Sigmoid colon (tissue), 7 donors: ENCODE data around the gene BAHD1. TPM values are rescaled to one million over a fixed set of nuclear protein-coding genes. Genes with fewer than 3 reads are reported as not detected.

ENCODE experiments used
- DNase-seq: peaks from one replicate; pipeline ENCODE4 v3.0.0-alpha.2; 2019
- H3K27ac ChIP-seq, 4 donors: fragments of 200-600 bp; sonication (generic); one replicate each; pipeline ENCODE4 v1.5.1; 2016 to 2019; ENCODE audit warnings: mild to moderate bottlenecking in 1 of 4
- H3K27me3 ChIP-seq, 3 donors: fragments of 200-600 bp; sonication (generic); one replicate each; pipeline ENCODE4 v1.5.1; 2019; ENCODE audit warnings: mild to moderate bottlenecking in 1 of 3
- H3K36me3 ChIP-seq, 4 donors: fragments of 200-600 bp; sonication (generic); one replicate each; pipeline ENCODE4 v1.5.1; 2016 to 2019
- H3K4me1 ChIP-seq, 4 donors: fragments of 200-600 bp; sonication (generic); one replicate each; pipeline ENCODE4 v1.5.1; 2017 to 2019
- H3K4me3 ChIP-seq, 4 donors: fragments of 200-600 bp; sonication (generic); one replicate each; pipeline ENCODE4 v1.5.1; 2017 to 2019; ENCODE audit warnings: mild to moderate bottlenecking in 2 of 4, moderate library complexity in 1 of 4
- H3K9me3 ChIP-seq, 4 donors: fragments of 200-600 bp in 3 of 4; sonication (generic) in 3 of 4; one replicate each; pipeline versions ENCODE4 v1.5.1 to v1.6.1; 2013 to 2019
- EP300 ChIP-seq, 4 donors: sonication (generic); formaldehyde crosslinking; IDR thresholded peaks; one replicate each; pipeline ENCODE4 v1.6.1; 2017; ENCODE audit warnings: antibody characterized with exemption in 4 of 4
- POLR2A ChIP-seq, 2 donors: fragments of 450-650 bp; IDR thresholded peaks; one replicate each; pipeline ENCODE4 v1.6.1; 2016; ENCODE audit warnings: antibody characterized with exemption in 2 of 2, mild to moderate bottlenecking in 2 of 2, moderate library complexity in 2 of 2
- POLR2AphosphoS5 ChIP-seq, 4 donors: sonication (generic); formaldehyde crosslinking; IDR thresholded peaks; one replicate each; pipeline ENCODE4 v1.6.1; 2017; ENCODE audit warnings: antibody characterized with exemption in 4 of 4
- WGBS, 2 donors: extraction: QIAGEN DNeasy Blood & Tissue Kit; methylation state at CpG; one replicate each; pipeline ENCODE4 v1.1.7; 2013; 5-methylcytosine and 5-hydroxymethylcytosine counted together
- intact Hi-C: fragments of 100-400 bp; cut with DNase I; formaldehyde crosslinking; loops from one replicate; pipeline ENCODE4 v1.15.1; 2023
- polyA plus RNA-seq, 3 donors: library from polyadenylated mRNA; stranded (reverse); fragments of 200-250 nt; gene quantifications; one replicate each; pipeline ENCODE4 v1.2.3, GENCODE V29; 2013
- total RNA-seq, 4 donors: library from RNA; depleted of rRNA; stranded (reverse); fragments of >200 nt; gene quantifications; one replicate each; pipeline ENCODE4 v1.1.0, GENCODE V29; 2016
- TF ChIP-seq, protein P1 (sequence below), 4 experiments: fragments of 450-650 bp in 3 of 4; fragments of 200-600 bp in 1 of 4; IDR thresholded peaks; one replicate each; pipeline ENCODE4 v1.5.1; 2016 to 2019; ENCODE audit warnings: antibody characterized with exemption in 4 of 4, mild to moderate bottlenecking in 3 of 4, moderate library complexity in 2 of 4
- donor health status: healthy with polysubstance abuse.
- donor health status: Bipolar disorder and iron deficiency.
- donor health status: healthy.

Gene BAHD1
- total and polyA plus RNA-seq, 7 donors: 7.7 to 20.2 (median 9.6) TPM

DNA sequence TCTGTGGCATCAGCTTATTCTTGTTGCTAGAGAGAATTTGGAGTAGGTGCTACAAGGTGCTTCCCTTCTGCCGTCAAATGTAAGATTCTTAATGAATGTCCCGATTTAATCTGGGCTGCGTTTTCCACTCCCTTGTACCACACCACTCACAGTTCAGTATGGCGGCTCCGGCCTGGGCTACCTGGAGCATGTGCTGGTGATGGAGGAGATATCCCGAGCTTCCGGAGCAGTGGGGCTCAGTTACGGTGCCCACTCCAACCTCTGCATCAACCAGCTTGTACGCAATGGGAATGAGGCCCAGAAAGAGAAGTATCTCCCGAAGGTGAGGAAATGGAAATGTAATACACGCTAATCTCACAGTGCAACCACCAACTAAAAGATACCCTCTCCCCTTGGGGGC lies 30.3 kb upstream of the BAHD1 start:
- no peak for DNase-seq
- Histone ChIP-seq H3K36me3 (peaks cover 15 to 76% (median 27%) of the 10 kb centered on the region in 4 donors), H3K9me3 (no peaks in the 10 kb centered on the region), H3K27me3 (no peaks in the 10 kb centered on the region), H3K4me1 (peaks cover 0 to 22% (median 15%) of the 10 kb centered on the region in 4 donors), H3K4me3 (no peak overlapping the region), H3K27ac (no peak overlapping the region)
- TF ChIP-seq POLR2A (IDR thresholded peaks at IDR 0.05): no peak
- WGBS, 2 donors: 97 to 98% methylated on average over 11 of the region's 11 CpGs
- intact Hi-C loops: no loop called here

DNA sequence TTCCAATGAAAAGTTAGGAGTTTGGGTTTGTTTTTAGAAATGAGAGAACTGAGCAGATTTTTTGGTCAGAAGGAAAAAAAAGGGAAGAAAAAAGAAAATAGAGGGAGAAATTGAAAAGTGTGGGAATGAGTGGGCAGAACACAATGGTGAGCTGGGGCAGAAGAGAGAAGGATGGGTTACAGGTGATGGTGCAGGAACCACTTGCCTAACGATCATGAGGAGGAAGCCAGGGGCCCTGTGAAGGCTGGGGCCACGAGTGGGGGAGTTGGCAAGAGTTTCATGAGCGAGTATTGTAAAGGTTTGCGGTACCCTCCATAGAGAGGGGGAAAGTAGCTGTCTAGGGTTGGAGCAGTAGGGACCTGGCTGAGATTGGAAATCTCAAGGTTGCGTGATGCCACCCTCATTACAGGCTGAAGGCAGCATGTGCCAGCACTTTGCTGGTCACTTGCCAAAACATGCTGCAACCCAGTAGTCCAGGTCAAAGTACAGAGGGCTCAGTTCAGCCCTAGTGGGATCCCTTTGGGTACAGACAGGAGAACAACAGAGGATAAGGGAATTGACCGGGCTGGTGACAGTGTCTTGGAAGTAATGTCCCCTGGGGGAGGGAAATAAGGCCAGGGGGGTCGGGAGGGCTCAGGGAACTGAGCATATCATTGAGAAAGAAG lies 28.5 kb upstream of the BAHD1 start:
- no peaks in the 10 kb centered on the region for H3K27me3 ChIP-seq
- no peaks in the 10 kb centered on the region for H3K9me3 ChIP-seq
- TF ChIP-seq POLR2A (IDR thresholded peaks at IDR 0.05): no peak
- no peak for TF ChIP-seq POLR2AphosphoS5 (IDR thresholded peaks at IDR 0.05)
- no peak for TF ChIP-seq EP300 (IDR thresholded peaks at IDR 0.05)
- TF ChIP-seq, protein P1, sequence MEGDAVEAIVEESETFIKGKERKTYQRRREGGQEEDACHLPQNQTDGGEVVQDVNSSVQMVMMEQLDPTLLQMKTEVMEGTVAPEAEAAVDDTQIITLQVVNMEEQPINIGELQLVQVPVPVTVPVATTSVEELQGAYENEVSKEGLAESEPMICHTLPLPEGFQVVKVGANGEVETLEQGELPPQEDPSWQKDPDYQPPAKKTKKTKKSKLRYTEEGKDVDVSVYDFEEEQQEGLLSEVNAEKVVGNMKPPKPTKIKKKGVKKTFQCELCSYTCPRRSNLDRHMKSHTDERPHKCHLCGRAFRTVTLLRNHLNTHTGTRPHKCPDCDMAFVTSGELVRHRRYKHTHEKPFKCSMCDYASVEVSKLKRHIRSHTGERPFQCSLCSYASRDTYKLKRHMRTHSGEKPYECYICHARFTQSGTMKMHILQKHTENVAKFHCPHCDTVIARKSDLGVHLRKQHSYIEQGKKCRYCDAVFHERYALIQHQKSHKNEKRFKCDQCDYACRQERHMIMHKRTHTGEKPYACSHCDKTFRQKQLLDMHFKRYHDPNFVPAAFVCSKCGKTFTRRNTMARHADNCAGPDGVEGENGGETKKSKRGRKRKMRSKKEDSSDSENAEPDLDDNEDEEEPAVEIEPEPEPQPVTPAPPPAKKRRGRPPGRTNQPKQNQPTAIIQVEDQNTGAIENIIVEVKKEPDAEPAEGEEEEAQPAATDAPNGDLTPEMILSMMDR (IDR thresholded peaks at IDR 0.05): no peak
- WGBS, 2 donors: 20 to 73% methylated on average over 7 of the region's 7 CpGs
- H3K27ac ChIP-seq: no peak overlapping the region
- peaks cover 15 to 91% (median 37%) of the 10 kb centered on the region in 4 donors for H3K36me3 ChIP-seq
- H3K4me1 ChIP-seq: peaks cover 0 to 9% (median 2%) of the 10 kb centered on the region in 4 donors
- intact Hi-C loops: no loop called here
- H3K4me3 ChIP-seq: no peak overlapping the region
- no peak for DNase-seq

DNA sequence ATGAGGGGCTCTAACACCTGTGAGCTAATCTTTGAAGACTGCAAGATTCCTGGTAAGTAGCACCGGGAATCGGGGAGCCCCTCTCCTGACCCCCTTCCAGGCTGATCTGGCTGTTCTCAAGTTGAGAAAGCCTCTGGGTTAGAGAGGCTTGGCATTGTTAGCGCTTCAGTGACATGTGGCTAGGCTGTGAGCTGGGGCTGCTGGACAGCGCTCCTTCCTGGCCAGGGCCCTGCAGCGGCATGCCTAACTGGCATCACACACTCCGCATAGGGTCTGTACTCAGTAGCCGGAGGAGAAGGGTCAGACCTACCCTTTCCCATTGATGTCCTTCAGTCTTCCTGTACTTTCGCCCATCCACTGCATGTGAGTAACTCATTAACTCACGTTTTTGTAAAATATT lies 27.7 kb upstream of the BAHD1 start:
- peaks cover 0 to 1% (median 0%) of the 10 kb centered on the region in 4 donors for H3K4me1 ChIP-seq
- 94 to 96% methylated on average over 9 of the region's 9 CpGs for WGBS, 2 donors
- TF ChIP-seq POLR2AphosphoS5 (IDR thresholded peaks at IDR 0.05): no peak
- TF ChIP-seq EP300 (IDR thresholded peaks at IDR 0.05): no peak
- TF ChIP-seq POLR2A (IDR thresholded peaks at IDR 0.05): no peak
- TF ChIP-seq, protein P1 (IDR thresholded peaks at IDR 0.05): no peak
- no peak overlapping the region for H3K27ac ChIP-seq
- no peaks in the 10 kb centered on the region for H3K27me3 ChIP-seq
- DNase-seq: no peak
- peaks cover 15 to 94% (median 39%) of the 10 kb centered on the region in 4 donors for H3K36me3 ChIP-seq
- intact Hi-C loops: no loop called here
- H3K9me3 ChIP-seq: no peaks in the 10 kb centered on the region
- H3K4me3 ChIP-seq: no peak overlapping the region

DNA sequence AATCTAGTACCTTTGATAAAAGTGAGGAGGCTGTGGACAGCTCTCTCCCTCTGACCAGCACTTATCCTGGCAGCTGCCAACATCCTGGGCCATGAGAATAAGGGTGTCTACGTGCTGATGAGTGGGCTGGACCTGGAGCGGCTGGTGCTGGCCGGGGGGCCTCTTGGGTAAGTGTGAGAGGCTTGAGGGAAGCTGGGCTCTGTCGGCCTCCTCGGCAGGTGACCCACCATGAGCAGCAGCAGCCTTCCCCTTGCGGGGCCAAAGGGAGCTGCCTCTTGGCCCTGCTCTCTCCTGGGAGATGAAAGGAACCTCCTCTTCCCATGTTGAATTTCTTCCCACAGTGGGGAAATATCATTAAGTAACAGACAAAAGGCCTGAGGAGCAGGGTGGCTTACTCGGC lies 25.9 kb upstream of the BAHD1 start:
- Histone ChIP-seq H3K4me1 (no peaks in the 10 kb centered on the region), H3K4me3 (no peak overlapping the region), H3K36me3 (peaks cover 15 to 85% (median 42%) of the 10 kb centered on the region in 4 donors), H3K27me3 (no peaks in the 10 kb centered on the region), H3K9me3 (no peaks in the 10 kb centered on the region), H3K27ac (no peak overlapping the region)
- no peak for DNase-seq
- WGBS, 2 donors: 92% methylated on average over 7 of the region's 7 CpGs
- TF ChIP-seq POLR2A (IDR thresholded peaks at IDR 0.05) (no peak), POLR2AphosphoS5 (IDR thresholded peaks at IDR 0.05) (no peak), EP300 (IDR thresholded peaks at IDR 0.05) (no peak)
- TF ChIP-seq, protein P1 (IDR thresholded peaks at IDR 0.05): no peak
- intact Hi-C loops: no loop called here

DNA sequence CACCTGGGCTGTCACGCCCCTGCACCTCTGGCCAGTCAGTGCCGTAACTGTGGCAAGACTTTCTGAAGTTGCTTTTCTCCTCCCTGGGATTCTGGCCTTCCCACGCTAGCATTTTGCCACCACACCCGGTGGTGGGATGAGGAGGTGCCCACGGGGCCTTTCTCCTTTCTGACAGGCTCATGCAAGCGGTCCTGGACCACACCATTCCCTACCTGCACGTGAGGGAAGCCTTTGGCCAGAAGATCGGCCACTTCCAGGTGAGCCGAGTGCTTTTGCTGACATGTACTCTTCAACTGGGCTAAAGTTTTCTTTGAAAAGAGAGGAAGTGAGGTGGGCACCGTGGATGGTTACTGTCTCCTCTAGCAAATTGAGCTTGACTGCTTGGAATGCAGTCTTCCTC lies 25.5 kb upstream of the BAHD1 start:
- TF ChIP-seq, protein P1 (IDR thresholded peaks at IDR 0.05): no peak
- no peak for TF ChIP-seq POLR2A (IDR thresholded peaks at IDR 0.05)
- TF ChIP-seq POLR2AphosphoS5 (IDR thresholded peaks at IDR 0.05): no peak
- no peak for TF ChIP-seq EP300 (IDR thresholded peaks at IDR 0.05)
- intact Hi-C loops: no loop called here
- Histone ChIP-seq H3K27ac (no peak overlapping the region), H3K27me3 (no peaks in the 10 kb centered on the region), H3K36me3 (peaks cover 15 to 82% (median 41%) of the 10 kb centered on the region in 4 donors), H3K4me1 (no peaks in the 10 kb centered on the region), H3K9me3 (no peaks in the 10 kb centered on the region), H3K4me3 (no peak overlapping the region)
- 93 to 96% methylated on average over 10 of the region's 10 CpGs for WGBS, 2 donors
- no peak for DNase-seq
